ENCODE results near the gene MAG.
"Not testable (repeated sequence)": the region's sequence is repeated elsewhere in the genome, so short reads cannot be mapped to it uniquely, and the experiment has no call there.

MAG gene

GRCh38 chr19:35273686-35274259, 18.2 kb upstream of the MAG start:
- H3K36me3 ChIP-seq (ENCODE audit: insufficient read depth, low read length): peaks cover 55% of the 10 kb centered on the region
- H3K4me2 ChIP-seq (ENCODE audit: low read length): no peak overlapping the region
- H3K9me3 ChIP-seq (replicated peaks; ENCODE audit: low read length): no peaks in the 10 kb centered on the region
- H3K4me3 ChIP-seq (ENCODE audit: low read length): no peak overlapping the region
- no peaks in the 10 kb centered on the region for H3K27me3 ChIP-seq (ENCODE audit: control insufficient read depth, insufficient read depth, low read length)
- H3K9ac ChIP-seq (ENCODE audit: low read depth, low read length): no peak overlapping the region
- peaks cover 3% of the 10 kb centered on the region for H3K4me1 ChIP-seq (ENCODE audit: control insufficient read depth, insufficient read depth, low read length)

- H3K9ac ChIP-seq (ENCODE audit: low read depth, low read length): no peak overlapping the region
- H3K9me3 ChIP-seq (replicated peaks; ENCODE audit: low read length): no peaks in the 10 kb centered on the region
- peaks cover 3% of the 10 kb centered on the region for H3K4me1 ChIP-seq (ENCODE audit: control insufficient read depth, insufficient read depth, low read length)
- no peaks in the 10 kb centered on the region for H3K27me3 ChIP-seq (ENCODE audit: control insufficient read depth, insufficient read depth, low read length)
- no peak overlapping the region for H3K4me2 ChIP-seq (ENCODE audit: low read length)
- peaks cover 60% of the 10 kb centered on the region for H3K36me3 ChIP-seq (ENCODE audit: insufficient read depth, low read length)
- H3K4me3 ChIP-seq (ENCODE audit: low read length): no peak overlapping the region
Observed at GRCh38 chr19:35274323-35274722, 17.6 kb upstream of the MAG start.

- H3K4me3 ChIP-seq (ENCODE audit: low read length): no peak overlapping the region
- H3K4me2 ChIP-seq (ENCODE audit: low read length): no peak overlapping the region
- H3K27me3 ChIP-seq (ENCODE audit: control insufficient read depth, insufficient read depth, low read length): peaks cover 10% of the 10 kb centered on the region
- no peak overlapping the region for H3K9ac ChIP-seq (ENCODE audit: low read depth, low read length)
- H3K9me3 ChIP-seq (replicated peaks; ENCODE audit: low read length): no peaks in the 10 kb centered on the region
- no peaks in the 10 kb centered on the region for H3K4me1 ChIP-seq (ENCODE audit: control insufficient read depth, insufficient read depth, low read length)
- H3K36me3 ChIP-seq (ENCODE audit: insufficient read depth, low read length): peaks cover 44% of the 10 kb centered on the region
Observed at GRCh38 chr19:35276706-35277281, 15.2 kb upstream of the MAG start.

GRCh38 chr19:35278578-35279284, 13.2 kb upstream of the MAG start:
- Histone ChIP-seq H3K27me3 (ENCODE audit: control insufficient read depth, insufficient read depth, low read length) (peaks cover 26% of the 10 kb centered on the region), H3K4me1 (ENCODE audit: control insufficient read depth, insufficient read depth, low read length) (no peaks in the 10 kb centered on the region), H3K4me3 (ENCODE audit: low read length) (no peak overlapping the region), H3K9me3 (replicated peaks; ENCODE audit: low read length) (no peaks in the 10 kb centered on the region), H3K4me2 (ENCODE audit: low read length) (no peak overlapping the region), H3K36me3 (ENCODE audit: insufficient read depth, low read length) (peaks cover 30% of the 10 kb centered on the region), H3K9ac (ENCODE audit: low read depth, low read length) (no peak overlapping the region)

- H3K36me3 ChIP-seq (ENCODE audit: insufficient read depth, low read length): peaks cover 27% of the 10 kb centered on the region
- H3K27me3 ChIP-seq (ENCODE audit: control insufficient read depth, insufficient read depth, low read length): peaks cover 29% of the 10 kb centered on the region
- no peaks in the 10 kb centered on the region for H3K9me3 ChIP-seq (replicated peaks; ENCODE audit: low read length)
- H3K4me1 ChIP-seq (ENCODE audit: control insufficient read depth, insufficient read depth, low read length): no peaks in the 10 kb centered on the region
- H3K9ac ChIP-seq (ENCODE audit: low read depth, low read length): no peak overlapping the region
- H3K4me3 ChIP-seq (ENCODE audit: low read length): no peak overlapping the region
- no peak overlapping the region for H3K4me2 ChIP-seq (ENCODE audit: low read length)
Observed at GRCh38 chr19:35279374-35279773, 12.6 kb upstream of the MAG start.

- Histone ChIP-seq H3K9me3 (replicated peaks; ENCODE audit: low read length) (no peaks in the 10 kb centered on the region), H3K9ac (ENCODE audit: low read depth, low read length) (no peak overlapping the region), H3K4me2 (ENCODE audit: low read length) (no peak overlapping the region), H3K27me3 (ENCODE audit: control insufficient read depth, insufficient read depth, low read length) (peaks cover 37% of the 10 kb centered on the region), H3K4me1 (ENCODE audit: control insufficient read depth, insufficient read depth, low read length) (no peaks in the 10 kb centered on the region), H3K4me3 (ENCODE audit: low read length) (no peak overlapping the region), H3K36me3 (ENCODE audit: insufficient read depth, low read length) (peaks cover 27% of the 10 kb centered on the region)
Observed at GRCh38 chr19:35279985-35280821, 11.8 kb upstream of the MAG start.

GRCh38 chr19:35281303-35281702, 10.7 kb upstream of the MAG start:
- Histone ChIP-seq H3K4me3 (ENCODE audit: low read length) (no peak overlapping the region), H3K9ac (ENCODE audit: low read depth, low read length) (no peak overlapping the region), H3K4me2 (ENCODE audit: low read length) (no peak overlapping the region), H3K27me3 (ENCODE audit: control insufficient read depth, insufficient read depth, low read length) (peaks cover 39% of the 10 kb centered on the region), H3K9me3 (replicated peaks; ENCODE audit: low read length) (no peaks in the 10 kb centered on the region), H3K36me3 (ENCODE audit: insufficient read depth, low read length) (peaks cover 18% of the 10 kb centered on the region), H3K4me1 (ENCODE audit: control insufficient read depth, insufficient read depth, low read length) (no peaks in the 10 kb centered on the region)

GRCh38 chr19:35284153-35285094, 7.5 kb upstream of the MAG start:
- H3K27me3 ChIP-seq (ENCODE audit: control insufficient read depth, insufficient read depth, low read length): peaks cover 41% of the 10 kb centered on the region
- no peaks in the 10 kb centered on the region for H3K4me1 ChIP-seq (ENCODE audit: control insufficient read depth, insufficient read depth, low read length)
- H3K9ac ChIP-seq (ENCODE audit: low read depth, low read length): no peak overlapping the region
- no peaks in the 10 kb centered on the region for H3K9me3 ChIP-seq (replicated peaks; ENCODE audit: low read length)
- no peak overlapping the region for H3K4me2 ChIP-seq (ENCODE audit: low read length)
- no peak overlapping the region for H3K4me3 ChIP-seq (ENCODE audit: low read length)
- H3K36me3 ChIP-seq (ENCODE audit: insufficient read depth, low read length): no peaks in the 10 kb centered on the region

- Histone ChIP-seq H3K9me3 (replicated peaks; ENCODE audit: low read length) (no peaks in the 10 kb centered on the region), H3K4me2 (ENCODE audit: low read length) (no peak overlapping the region), H3K27me3 (ENCODE audit: control insufficient read depth, insufficient read depth, low read length) (peaks cover 41% of the 10 kb centered on the region), H3K4me3 (ENCODE audit: low read length) (no peak overlapping the region), H3K4me1 (ENCODE audit: control insufficient read depth, insufficient read depth, low read length) (no peaks in the 10 kb centered on the region), H3K9ac (ENCODE audit: low read depth, low read length) (no peak overlapping the region), H3K36me3 (ENCODE audit: insufficient read depth, low read length) (no peaks in the 10 kb centered on the region)
Observed at GRCh38 chr19:35285095-35285449, 6.9 kb upstream of the MAG start.

GRCh38 chr19:35285465-35285864, 6.5 kb upstream of the MAG start:
- H3K4me3 ChIP-seq (ENCODE audit: low read length); H3K4me2 ChIP-seq (ENCODE audit: low read length); H3K4me1 ChIP-seq (ENCODE audit: control insufficient read depth, insufficient read depth, low read length); H3K9ac ChIP-seq (ENCODE audit: low read depth, low read length); H3K9me3 ChIP-seq (replicated peaks; ENCODE audit: low read length); H3K36me3 ChIP-seq (ENCODE audit: insufficient read depth, low read length): not testable (repeated sequence)
- H3K27me3 ChIP-seq (ENCODE audit: control insufficient read depth, insufficient read depth, low read length): peaks cover 45% of the 10 kb centered on the region

GRCh38 chr19:35286101-35286500, 5.9 kb upstream of the MAG start:
- H3K36me3 ChIP-seq (ENCODE audit: insufficient read depth, low read length); H3K4me3 ChIP-seq (ENCODE audit: low read length); H3K9me3 ChIP-seq (replicated peaks; ENCODE audit: low read length); H3K9ac ChIP-seq (ENCODE audit: low read depth, low read length); H3K4me2 ChIP-seq (ENCODE audit: low read length); H3K4me1 ChIP-seq (ENCODE audit: control insufficient read depth, insufficient read depth, low read length): not testable (repeated sequence)
- peaks cover 43% of the 10 kb centered on the region for H3K27me3 ChIP-seq (ENCODE audit: control insufficient read depth, insufficient read depth, low read length)

Measured in skeletal muscle satellite cell (primary cell).